HG03571 (cell line): ENCODE data around the gene PTBP3.

ENCODE experiments used
- ATAC-seq: cut with Tn5 transposase; IDR thresholded peaks from one replicate; pipeline ENCODE4 v1.9.1; 2021; ENCODE audit not compliant: unreplicated experiment

Gene PTBP3

DNA sequence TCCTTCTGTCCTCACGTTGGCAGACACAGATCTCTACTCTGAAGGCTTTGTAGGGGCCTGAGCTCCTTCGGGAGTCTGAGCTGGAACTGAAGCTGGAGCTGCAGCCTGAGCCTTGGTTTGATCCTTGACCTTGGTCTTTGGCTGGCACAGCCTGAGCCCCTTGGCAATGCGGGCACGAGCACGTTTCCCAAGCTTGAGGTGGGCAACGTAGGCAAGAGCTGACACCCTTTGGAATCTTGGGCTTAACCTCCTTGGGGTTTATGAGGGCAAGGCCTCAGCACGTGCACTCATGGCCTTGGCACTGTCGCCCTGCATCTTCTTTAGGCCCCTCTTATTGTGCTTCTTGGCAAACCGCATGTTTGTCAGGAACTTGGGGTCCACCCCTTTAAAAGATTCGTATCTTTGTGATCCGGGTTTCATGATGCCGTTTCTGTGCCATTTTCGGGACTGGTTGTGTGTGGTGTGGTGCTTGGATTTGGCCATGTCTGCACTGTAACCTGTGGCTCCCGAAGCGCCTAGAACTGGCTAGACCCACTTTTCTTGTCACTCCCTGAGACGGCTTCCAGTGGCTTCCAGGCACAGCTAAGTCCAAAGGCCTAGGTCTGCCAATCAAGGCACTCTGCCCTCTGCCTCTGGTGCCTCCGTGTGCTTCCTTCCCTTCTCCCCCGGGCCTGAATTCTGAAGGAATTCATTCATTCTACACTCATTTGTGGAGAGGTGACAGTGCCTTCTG is 159.8 kb downstream of the PTBP3 start:
- ATAC-seq: no peak

- no peak for ATAC-seq
Measured at GRCh38 chr9:112170968-112171367, 162.5 kb downstream of the PTBP3 start.

DNA sequence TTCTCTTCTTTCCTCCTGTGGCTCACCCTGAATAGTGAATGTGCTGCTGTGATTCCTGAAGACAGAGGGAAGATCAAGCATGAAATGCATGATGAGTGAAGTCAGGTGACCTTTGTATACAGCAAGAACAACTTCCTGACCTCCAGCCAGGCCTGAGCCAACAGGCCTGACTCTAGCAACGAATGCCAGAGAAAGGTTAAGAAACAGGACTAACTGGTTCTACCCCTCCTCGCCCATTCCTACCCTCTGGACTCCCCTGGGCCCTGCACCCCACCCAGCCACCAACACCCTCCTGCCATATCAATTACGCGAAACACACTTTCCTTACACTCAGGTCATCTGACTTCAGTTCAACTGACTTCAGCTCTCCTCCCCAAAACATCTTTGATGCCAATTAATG is 163.2 kb downstream of the PTBP3 start:
- ATAC-seq: no peak

DNA sequence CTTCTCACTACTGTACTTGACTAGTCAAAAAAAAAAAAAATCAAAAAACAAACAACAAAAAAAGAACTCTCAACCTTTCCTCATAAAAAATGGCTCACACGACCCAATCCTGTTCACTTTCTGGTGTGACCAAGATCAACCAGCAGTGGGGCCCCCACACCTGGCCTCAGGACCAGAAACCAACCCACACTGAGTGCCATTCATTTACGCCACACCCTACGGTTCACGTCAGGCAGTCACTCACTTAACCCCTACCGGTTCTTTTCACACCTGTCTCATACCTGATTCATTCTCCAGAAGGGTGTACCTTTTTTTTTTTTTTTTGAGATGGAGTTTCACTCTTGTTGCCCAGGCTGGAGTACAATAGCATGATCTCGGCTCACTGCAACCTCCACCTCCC is 164.1 kb downstream of the PTBP3 start:
- no peak for ATAC-seq

DNA sequence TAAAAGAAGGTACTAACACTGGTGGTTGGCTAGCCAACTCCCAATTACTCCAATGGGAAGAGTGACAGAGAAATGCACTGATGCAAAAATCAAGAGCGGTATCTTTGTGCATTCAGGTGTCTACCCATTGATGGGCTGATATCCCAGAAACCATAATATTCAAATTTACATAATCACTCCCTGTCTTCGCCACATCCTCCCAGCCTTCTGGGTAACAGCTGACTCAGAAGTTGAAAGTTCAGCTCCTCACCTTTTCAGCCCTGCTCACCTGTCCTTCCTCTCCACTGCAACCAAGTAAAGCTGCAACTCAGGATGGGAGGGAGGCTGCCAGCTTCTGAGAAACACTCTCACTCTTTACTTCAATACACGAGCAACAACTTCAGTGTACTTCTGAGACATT is 165.2 kb downstream of the PTBP3 start:
- no peak for ATAC-seq
